Measurements from ENCODE around the gene KLK3. TPM values are rescaled to one million over a fixed set of nuclear protein-coding genes. Genes with fewer than 3 reads are reported as not detected.

KLK3 gene
- total RNA-seq, 4 donors from 2014 or later: not detected

GRCh38 chr19:50897191-50897607, 42.5 kb downstream of the KLK3 start:
- TF ChIP-seq POLR2A (IDR thresholded peaks at IDR 0.05): no peak
- TF ChIP-seq CTCF (IDR thresholded peaks at IDR 0.05 in 4 of 5, conservative IDR thresholded peaks at IDR 0.05 in 1 of 5): no peak
- intact Hi-C loops (cut with DNase I; ENCODE audit: low total_unique reads): no loop called here
- Histone ChIP-seq H3K4me1 (no peaks in the 10 kb centered on the region), H3K4me3 (no peak overlapping the region), H3K9me3 (no peaks in the 10 kb centered on the region), H3K27ac (no peak overlapping the region), H3K27me3 (peaks cover 0 to 3% (median 0%) of the 10 kb centered on the region in 3 donors), H3K36me3 (no peaks in the 10 kb centered on the region)
- ATAC-seq (no peak), DNase-seq (no peak)
- in situ Hi-C loops (cut with MboI; ENCODE audit: low sequenced_read_pairs in 4 of 4): no loop called here

- H3K4me3 ChIP-seq: no peak overlapping the region
- ATAC-seq (no peak), DNase-seq (no peak)
- H3K27ac ChIP-seq: no peak overlapping the region
- H3K4me1 ChIP-seq: no peaks in the 10 kb centered on the region
- in situ Hi-C loops (cut with MboI; ENCODE audit: low sequenced_read_pairs in 4 of 4) (no loop called here), intact Hi-C loops (cut with DNase I; ENCODE audit: low total_unique reads) (no loop called here)
- peaks cover 0 to 3% (median 0%) of the 10 kb centered on the region in 3 donors for H3K27me3 ChIP-seq
- H3K9me3 ChIP-seq: no peaks in the 10 kb centered on the region
- no peaks in the 10 kb centered on the region for H3K36me3 ChIP-seq
- TF ChIP-seq POLR2A (IDR thresholded peaks at IDR 0.05) (no peak), CTCF (IDR thresholded peaks at IDR 0.05 in 4 of 5, conservative IDR thresholded peaks at IDR 0.05 in 1 of 5) (no peak)
Observed at GRCh38 chr19:50897612-50898011, 42.9 kb downstream of the KLK3 start.

- TF ChIP-seq CTCF (IDR thresholded peaks at IDR 0.05 in 4 of 5, conservative IDR thresholded peaks at IDR 0.05 in 1 of 5): no peak
- TF ChIP-seq POLR2A (IDR thresholded peaks at IDR 0.05): no peak
- Histone ChIP-seq H3K9me3 (no peaks in the 10 kb centered on the region), H3K4me3 (no peak overlapping the region), H3K4me1 (no peaks in the 10 kb centered on the region), H3K27me3 (no peaks in the 10 kb centered on the region), H3K27ac (no peak overlapping the region), H3K36me3 (no peaks in the 10 kb centered on the region)
- intact Hi-C loops (cut with DNase I; ENCODE audit: low total_unique reads) (no loop called here), in situ Hi-C loops (cut with MboI; ENCODE audit: low sequenced_read_pairs in 4 of 4) (no loop called here)
- DNase-seq: no peak
- ATAC-seq: no peak
Observed at GRCh38 chr19:50898018-50898417, 43.3 kb downstream of the KLK3 start.

GRCh38 chr19:50899569-50899968, 44.9 kb downstream of the KLK3 start:
- no peak for ATAC-seq
- no peak for TF ChIP-seq CTCF (IDR thresholded peaks at IDR 0.05 in 4 of 5, conservative IDR thresholded peaks at IDR 0.05 in 1 of 5)
- TF ChIP-seq POLR2A (IDR thresholded peaks at IDR 0.05): no peak
- Histone ChIP-seq H3K4me1 (no peaks in the 10 kb centered on the region), H3K36me3 (no peaks in the 10 kb centered on the region), H3K9me3 (no peaks in the 10 kb centered on the region), H3K27me3 (no peaks in the 10 kb centered on the region), H3K4me3 (no peak overlapping the region), H3K27ac (no peak overlapping the region)
- intact Hi-C loops (cut with DNase I; ENCODE audit: low total_unique reads) (no loop called here), in situ Hi-C loops (cut with MboI; ENCODE audit: low sequenced_read_pairs in 4 of 4) (no loop called here)
- DNase-seq: no peak

- Histone ChIP-seq H3K4me1 (no peaks in the 10 kb centered on the region), H3K27ac (no peak overlapping the region), H3K9me3 (no peaks in the 10 kb centered on the region), H3K27me3 (peaks cover 0 to 3% (median 2%) of the 10 kb centered on the region in 3 donors), H3K36me3 (no peaks in the 10 kb centered on the region), H3K4me3 (no peak overlapping the region)
- DNase-seq (no peak), ATAC-seq (no peak)
- in situ Hi-C loops (cut with MboI; ENCODE audit: low sequenced_read_pairs in 4 of 4): no loop called here
- TF ChIP-seq CTCF (IDR thresholded peaks at IDR 0.05 in 4 of 5, conservative IDR thresholded peaks at IDR 0.05 in 1 of 5) (no peak), POLR2A (IDR thresholded peaks at IDR 0.05) (no peak)
- intact Hi-C loops (cut with DNase I; ENCODE audit: low total_unique reads): no loop called here
Observed at GRCh38 chr19:50902640-50903039, 47.9 kb downstream of the KLK3 start.
